ENCODE data around the gene PDE4B. TPM values are rescaled to one million over a fixed set of nuclear protein-coding genes. Genes with fewer than 3 reads are reported as not detected.

Gene PDE4B
- total and polyA plus RNA-seq, 10 of the 15 experiments (the other 5 are each of a cell fraction or from before 2014, with no cell fraction given) = 3.0 to 13.2 (median 5.7) TPM

GRCh38 chr1:66138613-66139012, 345.9 kb downstream of the PDE4B start (continued):
- TF ChIP-seq RCOR1 (conservative IDR thresholded peaks at IDR 0.05; ENCODE audit: low read depth, low read length) = no peak
- TF ChIP-seq ZNF24 (IDR thresholded peaks at IDR 0.05) = no peak
- TF ChIP-seq TCF7 (IDR thresholded peaks at IDR 0.05; ENCODE audit: borderline replicate concordance) = no peak
- TF ChIP-seq ZNF274 (IDR thresholded peaks at IDR 0.05; ENCODE audit: insufficient read depth, insufficient read length) = no peak
- no peak for TF ChIP-seq ATF2 (IDR thresholded peaks at IDR 0.05; ENCODE audit: low read length)
- no peak for TF ChIP-seq RAD21 (IDR thresholded peaks at IDR 0.05; ENCODE audit: insufficient read depth, low read depth, low read length)
- TF ChIP-seq PKNOX1 (IDR thresholded peaks at IDR 0.05) = no peak
- TF ChIP-seq DPF2 (IDR thresholded peaks at IDR 0.05) = no peak

GRCh38 chr1:66140072-66140471, 347.4 kb downstream of the PDE4B start:
- ChIA-PET POLR2A (no interaction called here), RAD21 (ENCODE audit: unreplicated experiment) (no interaction called here), CTCF (no interaction called here), SMC1A (ENCODE audit: uncharacterized antibody, unreplicated experiment) (no interaction called here)
- H4K20me1 ChIP-seq (ENCODE audit: control insufficient read depth, insufficient read depth) = no peaks in the 10 kb centered on the region
- no peaks in the 10 kb centered on the region for H3K36me3 ChIP-seq (ENCODE audit: control insufficient read depth in 2 of 2, insufficient read depth in 2 of 2, low read length in 1 of 2)
- FAIRE-seq (no peak), DNase-seq (ENCODE audit: low read depth, low spot score) (no peak), ATAC-seq (no peak)
- BruUV-seq (replicated peaks) = no TSS peak
- H3K4me3 ChIP-seq = no peak overlapping the region
- no peak overlapping the region for H2AFZ ChIP-seq (ENCODE audit: control insufficient read depth, low read depth, low read length)
- intact Hi-C loops (cut with micrococcal nuclease; ENCODE audit: unreplicated experiment) = no loop called here
- no peaks in the 10 kb centered on the region for H3K79me2 ChIP-seq (ENCODE audit: control insufficient read depth, insufficient read depth, low read length)
- no peaks in the 10 kb centered on the region for H3K4me1 ChIP-seq (ENCODE audit: control insufficient read depth, insufficient read depth, low read length)
- H3K9me3 ChIP-seq (replicated peaks; ENCODE audit: control insufficient read depth, insufficient read depth, low read length) = no peaks in the 10 kb centered on the region
- no peak overlapping the region for H3K4me2 ChIP-seq (ENCODE audit: control insufficient read depth, insufficient read depth)
- H3K9ac ChIP-seq (ENCODE audit: control insufficient read depth, insufficient read depth, low read length) = no peak overlapping the region
- no peaks in the 10 kb centered on the region for H3K27me3 ChIP-seq (replicated peaks in 1 of 2; ENCODE audit: control insufficient read depth in 2 of 2, insufficient read depth in 2 of 2, low read length in 1 of 2)
- H3K27ac ChIP-seq (ENCODE audit: control insufficient read depth, insufficient read depth) = no peak overlapping the region
- WGBS (ENCODE audit: insufficient coverage, insufficient replicate concordance, low lambda C conversion rate, missing lambda C conversion rate) = 0% methylated on average over 5 of the region's 5 CpGs
- in situ Hi-C loops (cut with MboI) = no loop called here
- TF ChIP-seq ASH2L (IDR thresholded peaks at IDR 0.05; ENCODE audit: borderline replicate concordance, low read depth) = no peak

Measured in GM12878 (cell line).